ENCODE results near the gene BTBD2. TPM values are rescaled to one million over a fixed set of nuclear protein-coding genes. Genes with fewer than 3 reads are reported as not detected.

The BTBD2 gene
- total and polyA plus RNA-seq, 2 of the 8 experiments (the other 6 are each of a cell fraction or from before 2014, with no cell fraction given): 91.7 to 92.3 TPM

- TF ChIP-seq CHD7 (IDR thresholded peaks at IDR 0.05; ENCODE audit: insufficient replicate concordance, low read length) (no peak), ZNF274 (IDR thresholded peaks at IDR 0.05; ENCODE audit: borderline replicate concordance, extremely low read depth, low read length) (no peak), ASH2L (IDR thresholded peaks at IDR 0.05; ENCODE audit: low read length) (no peak), SP4 (IDR thresholded peaks at IDR 0.05; ENCODE audit: low read length) (no peak)
- TF ChIP-seq, protein P1, sequence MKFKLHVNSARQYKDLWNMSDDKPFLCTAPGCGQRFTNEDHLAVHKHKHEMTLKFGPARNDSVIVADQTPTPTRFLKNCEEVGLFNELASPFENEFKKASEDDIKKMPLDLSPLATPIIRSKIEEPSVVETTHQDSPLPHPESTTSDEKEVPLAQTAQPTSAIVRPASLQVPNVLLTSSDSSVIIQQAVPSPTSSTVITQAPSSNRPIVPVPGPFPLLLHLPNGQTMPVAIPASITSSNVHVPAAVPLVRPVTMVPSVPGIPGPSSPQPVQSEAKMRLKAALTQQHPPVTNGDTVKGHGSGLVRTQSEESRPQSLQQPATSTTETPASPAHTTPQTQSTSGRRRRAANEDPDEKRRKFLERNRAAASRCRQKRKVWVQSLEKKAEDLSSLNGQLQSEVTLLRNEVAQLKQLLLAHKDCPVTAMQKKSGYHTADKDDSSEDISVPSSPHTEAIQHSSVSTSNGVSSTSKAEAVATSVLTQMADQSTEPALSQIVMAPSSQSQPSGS (IDR thresholded peaks at IDR 0.05; ENCODE audit: low read length): no peak
Measured at GRCh38 chr19:2054763-2055162, 39.2 kb upstream of the BTBD2 start (continued).
